K562 (cell line): ENCODE measurements around the gene VWA2.

Experiments
- ADNP ChIP-seq: fragments of 200-800 bp; sonication (Bioruptor generic); IDR thresholded peaks from 2 replicates; pipeline ENCODE4 v1.6.1; 2016; ENCODE audit warnings: missing genetic modification characterization, missing compliant biosample characterization
- ARID1B ChIP-seq: fragments of 450-650 bp; IDR thresholded peaks from 2 replicates; pipeline ENCODE4 v1.6.1; 2016; ENCODE audit warnings: antibody characterized with exemption, mild to moderate bottlenecking, inconsistent platforms
- ATF1 ChIP-seq, 2 experiments: fragments of 450-650 bp in 1 of 2; IDR thresholded peaks; 2 replicates each; pipeline ENCODE4 v1.6.1; 2016; ENCODE audit warnings: missing compliant biosample characterization in 1 of 2, missing genetic modification characterization in 1 of 2
- EP300 ChIP-seq: IDR thresholded peaks from 2 replicates; pipeline ENCODE4 v1.6.1; 2012; ENCODE audit warnings: low read length, improper control_type of control experiment
- FOXM1 ChIP-seq, 2 experiments: fragments of 450-650 bp in 1 of 2; sonication (generic) in 1 of 2; formaldehyde crosslinking in 1 of 2; IDR thresholded peaks; 2 replicates each; pipeline versions ENCODE4 v1.6.1 to v1.9.0; 2017 to 2022; ENCODE audit warnings: low read depth in 2 of 2, mild to moderate bottlenecking in 2 of 2, missing genetic modification reagents in 1 of 2, moderate library complexity in 1 of 2
- MYC ChIP-seq, 2 experiments: fragments of 250-450 bp in 1 of 2; sonication (Bioruptor Pico) in 1 of 2; IDR thresholded peaks; 2 replicates each; pipeline versions ENCODE4 v1.5.1 to v1.6.1; 2012 to 2021; ENCODE audit warnings: low read depth in 2 of 2, borderline replicate concordance in 1 of 2, improper control_type of control experiment in 1 of 2, low read length in 1 of 2, mild to moderate bottlenecking in 1 of 2, moderate library complexity in 1 of 2
- SMAD3 ChIP-seq: fragments of 450-650 bp; formaldehyde crosslinking; conservative IDR thresholded peaks from 2 replicates; pipeline ENCODE4 v1.4.0; 2020; ENCODE audit warnings: mild to moderate bottlenecking
- TAF1 ChIP-seq: IDR thresholded peaks from 2 replicates; pipeline ENCODE4 v1.6.1; 2011; ENCODE audit warnings: mild to moderate bottlenecking, low read length, moderate library complexity; ENCODE audit not compliant: insufficient read depth, control insufficient read depth, severe bottlenecking; ENCODE audit errors: extremely low read depth
- TF ChIP-seq, protein P1 (sequence below), 3 experiments: IDR thresholded peaks in 2 of 3; conservative IDR thresholded peaks in 1 of 3; 2 replicates each; pipeline ENCODE4 v1.5.1; 2011 to 2012; ENCODE audit warnings: low read length in 3 of 3, mild to moderate bottlenecking in 3 of 3, control low read depth in 2 of 3, improper control_type of control experiment in 1 of 3, inconsistent platforms in 1 of 3, low read depth in 1 of 3, mixed read lengths in 1 of 3, moderate library complexity in 1 of 3; ENCODE audit not compliant: insufficient read depth in 2 of 3
- TF ChIP-seq, protein P2 (sequence below), 2 experiments: fragments of 450-650 bp; formaldehyde crosslinking in 1 of 2; IDR thresholded peaks; 2 replicates each; pipeline versions ENCODE4 v1.4.0 to v1.6.1; 2014 to 2020; ENCODE audit warnings: mild to moderate bottlenecking in 2 of 2, borderline replicate concordance in 1 of 2, low read depth in 1 of 2

DNA sequence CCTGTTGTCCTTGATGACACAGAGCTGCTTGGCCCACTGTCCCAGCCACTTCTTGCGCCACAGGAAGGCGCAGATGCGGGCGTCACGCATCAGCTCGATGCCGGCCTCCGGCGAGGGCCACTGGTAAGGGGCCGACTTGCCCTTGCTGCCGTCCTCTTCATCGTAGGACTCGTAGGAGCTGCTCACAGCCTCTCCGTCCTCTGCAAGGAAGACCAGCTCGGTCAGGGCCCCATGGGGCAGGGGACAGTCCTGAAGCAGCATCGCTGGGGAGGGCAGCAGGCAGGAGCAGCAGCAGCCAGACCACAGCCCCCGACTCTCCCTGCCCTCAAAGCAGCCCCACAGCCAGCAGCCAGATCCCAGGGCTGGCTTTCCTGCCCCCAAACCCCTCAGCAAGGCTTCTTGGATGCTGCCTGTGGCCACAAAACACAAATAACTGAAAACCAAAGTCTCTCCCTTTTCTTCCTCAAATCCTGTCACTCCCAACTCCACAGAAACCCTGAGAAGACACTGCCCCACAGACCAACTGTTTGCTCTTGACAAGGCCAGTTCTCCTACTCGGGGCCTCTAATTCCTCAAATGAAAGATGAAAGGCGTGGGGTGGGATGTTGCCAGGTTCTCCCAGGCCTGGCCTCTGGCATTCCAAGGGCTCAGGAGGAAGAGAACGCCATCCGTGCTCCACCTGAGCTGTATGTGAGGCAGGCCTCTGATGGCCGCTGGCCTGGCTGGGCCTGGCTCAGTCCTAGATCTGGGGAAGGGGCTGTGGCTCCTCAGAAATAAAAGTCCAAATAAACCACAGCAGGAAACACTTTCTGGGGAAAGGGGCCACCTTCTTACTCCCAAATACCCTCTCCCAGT is 76.7 kb downstream of the VWA2 start:
- TF ChIP-seq, protein P1, sequence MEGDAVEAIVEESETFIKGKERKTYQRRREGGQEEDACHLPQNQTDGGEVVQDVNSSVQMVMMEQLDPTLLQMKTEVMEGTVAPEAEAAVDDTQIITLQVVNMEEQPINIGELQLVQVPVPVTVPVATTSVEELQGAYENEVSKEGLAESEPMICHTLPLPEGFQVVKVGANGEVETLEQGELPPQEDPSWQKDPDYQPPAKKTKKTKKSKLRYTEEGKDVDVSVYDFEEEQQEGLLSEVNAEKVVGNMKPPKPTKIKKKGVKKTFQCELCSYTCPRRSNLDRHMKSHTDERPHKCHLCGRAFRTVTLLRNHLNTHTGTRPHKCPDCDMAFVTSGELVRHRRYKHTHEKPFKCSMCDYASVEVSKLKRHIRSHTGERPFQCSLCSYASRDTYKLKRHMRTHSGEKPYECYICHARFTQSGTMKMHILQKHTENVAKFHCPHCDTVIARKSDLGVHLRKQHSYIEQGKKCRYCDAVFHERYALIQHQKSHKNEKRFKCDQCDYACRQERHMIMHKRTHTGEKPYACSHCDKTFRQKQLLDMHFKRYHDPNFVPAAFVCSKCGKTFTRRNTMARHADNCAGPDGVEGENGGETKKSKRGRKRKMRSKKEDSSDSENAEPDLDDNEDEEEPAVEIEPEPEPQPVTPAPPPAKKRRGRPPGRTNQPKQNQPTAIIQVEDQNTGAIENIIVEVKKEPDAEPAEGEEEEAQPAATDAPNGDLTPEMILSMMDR (IDR thresholded peaks at IDR 0.05 in 2 of 3, conservative IDR thresholded peaks at IDR 0.05 in 1 of 3; ENCODE audit: insufficient read depth in 2 of 3, low read depth in 1 of 3, low read length in 3 of 3), result no peak
- TF ChIP-seq SMAD3 (CRISPR knock-in tag) (no peak), ADNP (tag) (no peak), FOXM1 (IDR thresholded peaks at IDR 0.05; ENCODE audit: low read depth) (no peak), FOXM1 (CRISPR knock-in tag; IDR thresholded peaks at IDR 0.05; ENCODE audit: low read depth) (no peak), MYC (IDR thresholded peaks at IDR 0.05; ENCODE audit: low read depth, low read length) (no peak), MYC (CRISPR knock-in tag; IDR thresholded peaks at IDR 0.05; ENCODE audit: borderline replicate concordance, low read depth) (no peak), TAF1 (no peak), ATF1 (CRISPR knock-in tag; IDR thresholded peaks at IDR 0.05) (no peak), ATF1 (tag; IDR thresholded peaks at IDR 0.05) (no peak), ARID1B (no peak), EP300 (no peak)
- TF ChIP-seq, protein P2, sequence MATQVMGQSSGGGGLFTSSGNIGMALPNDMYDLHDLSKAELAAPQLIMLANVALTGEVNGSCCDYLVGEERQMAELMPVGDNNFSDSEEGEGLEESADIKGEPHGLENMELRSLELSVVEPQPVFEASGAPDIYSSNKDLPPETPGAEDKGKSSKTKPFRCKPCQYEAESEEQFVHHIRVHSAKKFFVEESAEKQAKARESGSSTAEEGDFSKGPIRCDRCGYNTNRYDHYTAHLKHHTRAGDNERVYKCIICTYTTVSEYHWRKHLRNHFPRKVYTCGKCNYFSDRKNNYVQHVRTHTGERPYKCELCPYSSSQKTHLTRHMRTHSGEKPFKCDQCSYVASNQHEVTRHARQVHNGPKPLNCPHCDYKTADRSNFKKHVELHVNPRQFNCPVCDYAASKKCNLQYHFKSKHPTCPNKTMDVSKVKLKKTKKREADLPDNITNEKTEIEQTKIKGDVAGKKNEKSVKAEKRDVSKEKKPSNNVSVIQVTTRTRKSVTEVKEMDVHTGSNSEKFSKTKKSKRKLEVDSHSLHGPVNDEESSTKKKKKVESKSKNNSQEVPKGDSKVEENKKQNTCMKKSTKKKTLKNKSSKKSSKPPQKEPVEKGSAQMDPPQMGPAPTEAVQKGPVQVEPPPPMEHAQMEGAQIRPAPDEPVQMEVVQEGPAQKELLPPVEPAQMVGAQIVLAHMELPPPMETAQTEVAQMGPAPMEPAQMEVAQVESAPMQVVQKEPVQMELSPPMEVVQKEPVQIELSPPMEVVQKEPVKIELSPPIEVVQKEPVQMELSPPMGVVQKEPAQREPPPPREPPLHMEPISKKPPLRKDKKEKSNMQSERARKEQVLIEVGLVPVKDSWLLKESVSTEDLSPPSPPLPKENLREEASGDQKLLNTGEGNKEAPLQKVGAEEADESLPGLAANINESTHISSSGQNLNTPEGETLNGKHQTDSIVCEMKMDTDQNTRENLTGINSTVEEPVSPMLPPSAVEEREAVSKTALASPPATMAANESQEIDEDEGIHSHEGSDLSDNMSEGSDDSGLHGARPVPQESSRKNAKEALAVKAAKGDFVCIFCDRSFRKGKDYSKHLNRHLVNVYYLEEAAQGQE (IDR thresholded peaks at IDR 0.05; ENCODE audit: borderline replicate concordance), result no peak
- TF ChIP-seq, protein P2 (CRISPR knock-in tag; IDR thresholded peaks at IDR 0.05; ENCODE audit: low read depth), result no peak
